HG02943 (cell line): ENCODE measurements around the gene RPS4Y2.

Experiments
- ATAC-seq: cut with Tn5 transposase; IDR thresholded peaks from one replicate; pipeline ENCODE4 v1.9.1; 2021; ENCODE audit warnings: mild to moderate bottlenecking, low read depth, moderate library complexity; ENCODE audit not compliant: unreplicated experiment

RPS4Y2 gene

DNA sequence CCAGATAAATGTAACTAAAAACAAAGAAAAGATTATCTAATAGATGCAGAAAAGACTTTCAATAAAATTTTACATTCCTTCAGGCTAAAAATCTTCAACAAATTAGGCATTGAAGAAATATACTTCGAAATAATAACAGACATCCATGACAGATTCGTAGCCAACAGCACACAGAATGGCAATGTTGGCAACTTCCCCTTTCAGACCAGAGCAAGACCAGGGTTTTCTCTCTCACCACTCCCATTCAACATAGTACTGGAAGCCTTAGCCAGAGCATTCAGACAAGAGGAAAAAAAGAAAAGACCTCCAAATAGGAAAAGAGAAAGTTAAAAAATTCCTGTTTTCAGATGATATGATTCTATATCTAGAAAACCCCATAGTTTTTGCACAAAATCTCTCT, 61.2 kb downstream of the RPS4Y2 start:
- no peak for ATAC-seq
